KMS-11 (cell line): ENCODE results near the gene PAX4.

Experiments used
- H2AFZ ChIP-seq: fragments of 200-600 bp; sonication (generic); 2 replicates; pipeline ENCODE4 v1.6.1; 2016; ENCODE audit warnings: antibody characterized with exemption, mixed run types, low read depth
- H3K27ac ChIP-seq: fragments of 200-600 bp; sonication (generic); 2 replicates; pipeline ENCODE4 v1.6.1; 2016; ENCODE audit warnings: mild to moderate bottlenecking, mixed run types
- H3K27me3 ChIP-seq: fragments of 200-600 bp; sonication (generic); 2 replicates; pipeline ENCODE4 v1.6.1; 2017; ENCODE audit warnings: mild to moderate bottlenecking, low read depth, mixed run types, moderate library complexity; ENCODE audit not compliant: insufficient read depth
- H3K36me3 ChIP-seq: fragments of 200-600 bp; sonication (generic); 2 replicates; pipeline ENCODE4 v1.6.1; 2017; ENCODE audit warnings: mild to moderate bottlenecking, mixed run types; ENCODE audit not compliant: insufficient read depth
- H3K4me1 ChIP-seq: fragments of 200-600 bp; sonication (generic); 2 replicates; pipeline ENCODE4 v1.6.1; 2016; ENCODE audit warnings: mild to moderate bottlenecking, low read depth, mixed run types; ENCODE audit not compliant: poor library complexity, severe bottlenecking
- H3K4me2 ChIP-seq: fragments of 200-600 bp; sonication (generic); 2 replicates; pipeline ENCODE4 v1.7.0; 2016; ENCODE audit warnings: mild to moderate bottlenecking, mixed run types
- H3K4me3 ChIP-seq: fragments of 200-600 bp; sonication (generic); IDR thresholded peaks from 2 replicates; pipeline ENCODE4 v1.6.1; 2017; ENCODE audit warnings: low read depth, low read length, mixed read lengths; ENCODE audit not compliant: insufficient read depth
- H3K79me2 ChIP-seq: fragments of 200-600 bp; sonication (generic); 2 replicates; pipeline ENCODE4 v1.6.1; 2016; ENCODE audit warnings: low read depth, mixed run types; ENCODE audit not compliant: insufficient read depth
- H3K9ac ChIP-seq: fragments of 200-600 bp; sonication (generic); 2 replicates; pipeline ENCODE4 v1.6.1; 2016; ENCODE audit warnings: mild to moderate bottlenecking, mixed run types
- H4K20me1 ChIP-seq: fragments of 200-600 bp; sonication (generic); 2 replicates; pipeline ENCODE4 v1.6.1; 2016; ENCODE audit warnings: mild to moderate bottlenecking, mixed run types; ENCODE audit not compliant: insufficient read depth
- CTCF ChIP-seq: fragments of 200-600 bp; sonication (generic); conservative IDR thresholded peaks from 2 replicates; pipeline ENCODE4 v1.6.1; 2017; ENCODE audit warnings: low read depth, mild to moderate bottlenecking, antibody characterized with exemption, low read length, moderate library complexity, mixed read lengths

The PAX4 gene

GRCh38 chr7:127585044-127585953, 32.6 kb downstream of the PAX4 start, which contains the start of gene GCC1:
GCC1 (minus strand) TSS chr7:127585596; CDS start chr7:127585182, 414 bp downstream.
- peaks cover 31% of the 10 kb centered on the region for H3K4me1 ChIP-seq
- H2AFZ ChIP-seq = peak within 1 kb of the TSS; percentile 89
- H3K4me2 ChIP-seq = peak within 1 kb of the TSS; percentile 100
- TF ChIP-seq CTCF = no peak
- H4K20me1 ChIP-seq = 0 out of 2 replicates have a peak, but pooled peaks cover 5% of the 10 kb centered on the region
- peak within 1 kb of the TSS; percentile 84 for H3K9ac ChIP-seq
- H3K4me3 ChIP-seq = peak within 1 kb of the TSS; percentile 52
- no peaks in the 10 kb centered on the region for H3K27me3 ChIP-seq
- H3K27ac ChIP-seq = peak within 1 kb of the TSS; percentile 42
- H3K36me3 ChIP-seq = no peaks in the 10 kb centered on the region; the same call in 1 of the 2 replicates
- peaks cover 47% of the 10 kb centered on the region for H3K79me2 ChIP-seq

GRCh38 chr7:127584648-127585043, 33.3 kb downstream of the PAX4 start:
- Histone ChIP-seq H3K27ac (peak overlapping the region; percentile 42; the same call in 1 of the 2 replicates), H4K20me1 (0 out of 2 replicates have a peak, but pooled peaks cover 5% of the 10 kb centered on the region), H3K79me2 (peaks cover 48% of the 10 kb centered on the region)

GRCh38 chr7:127582361-127582760, 35.6 kb downstream of the PAX4 start:
- Histone ChIP-seq H3K4me1 (peaks cover 18% of the 10 kb centered on the region), H3K27me3 (no peaks in the 10 kb centered on the region), H4K20me1 (0 out of 2 replicates have a peak, but pooled peaks cover 5% of the 10 kb centered on the region), H3K4me3 (no peak overlapping the region), H2AFZ (no peak overlapping the region), H3K4me2 (no peak overlapping the region), H3K9ac (no peak overlapping the region), H3K27ac (no peak overlapping the region), H3K36me3 (no peaks in the 10 kb centered on the region; the same call in 1 of the 2 replicates), H3K79me2 (peaks cover 36% of the 10 kb centered on the region)
- no peak for TF ChIP-seq CTCF

More at GRCh38 chr7:127584648-127585043, 33.3 kb downstream of the PAX4 start:
- Histone ChIP-seq H3K4me1 (peaks cover 29% of the 10 kb centered on the region), H3K9ac (peak overlapping the region; percentile 84), H3K4me2 (peak overlapping the region; percentile 100), H3K4me3 (peak overlapping the region; percentile 52), H3K27me3 (no peaks in the 10 kb centered on the region), H3K36me3 (no peaks in the 10 kb centered on the region; the same call in 1 of the 2 replicates), H2AFZ (peak overlapping the region; percentile 89; the same call in 1 of the 2 replicates)
- no peak for TF ChIP-seq CTCF

- no peak overlapping the region for H3K4me3 ChIP-seq
These were observed 36.2 kb downstream of the PAX4 start for GRCh38 chr7:127581716-127582115.

More at GRCh38 chr7:127581716-127582115, 36.2 kb downstream of the PAX4 start:
- Histone ChIP-seq H3K9ac (no peak overlapping the region), H3K79me2 (peaks cover 36% of the 10 kb centered on the region), H3K4me1 (peaks cover 18% of the 10 kb centered on the region), H2AFZ (no peak overlapping the region), H3K27ac (no peak overlapping the region), H3K4me2 (no peak overlapping the region), H3K36me3 (no peaks in the 10 kb centered on the region; the same call in 1 of the 2 replicates), H4K20me1 (0 out of 2 replicates have a peak, but pooled peaks cover 5% of the 10 kb centered on the region), H3K27me3 (no peaks in the 10 kb centered on the region)
- TF ChIP-seq CTCF = no peak
